Panc1 (cell line): ENCODE measurements around the gene CIDEA. TPM values are rescaled to one million over a fixed set of nuclear protein-coding genes. Genes with fewer than 3 reads are reported as not detected.
A peak's percentile ranks its signal among the peaks of the same experiment; 100 is the strongest.
"Not testable (repeated sequence)": the region's sequence is repeated elsewhere in the genome, so short reads cannot be mapped to it uniquely, and the experiment has no call there.

Experiments used
- ATAC-seq: fragments of 200-7000 bp; cut with Tn5 transposase; 2 replicates; pipeline ENCODE4 v1.9.1; 2020; ENCODE audit warnings: mild to moderate bottlenecking, moderate library complexity
- BruUV-seq: library from RNA; stranded (reverse); fragments of 400-500 nt; replicated peaks from 2 replicates; lab custom pipeline; 2021; lab: Mats Ljungman, UMichigan
- CTCF ChIA-PET: fragments of 300-600 bp; sonication (Branson Sonifier 250); formaldehyde crosslinking; loops from one replicate; lab custom pipeline; 2022; ENCODE audit warnings: antibody characterized with exemption; lab: Charles Lee
- POLR2A ChIA-PET: fragments of 300-600 bp; sonication (Branson Sonifier 250); formaldehyde crosslinking; loops from one replicate; lab custom pipeline; 2022; ENCODE audit warnings: antibody characterized with exemption; lab: Charles Lee
- DNase-seq: peaks from one replicate; pipeline ENCODE4 v3.0.0-alpha.2; 2010; ENCODE audit warnings: low read depth, low spot score
- H3K27ac ChIP-seq: 2 replicates; pipeline ENCODE4 v1.5.1; 2011; ENCODE audit warnings: mild to moderate bottlenecking, low read length, inconsistent platforms
- H3K27me3 ChIP-seq: fragments of 200-500 bp; sonication (Bioruptor generic); 2 replicates; pipeline ENCODE4 v1.6.0; 2014; ENCODE audit warnings: low read length, inconsistent platforms; ENCODE audit not compliant: control insufficient read depth, insufficient read depth
- H3K36me3 ChIP-seq: fragments of 200-500 bp; sonication (Bioruptor generic); 2 replicates; pipeline ENCODE4 v1.5.1; 2014; ENCODE audit warnings: inconsistent platforms, mild to moderate bottlenecking, low read length, moderate library complexity; ENCODE audit not compliant: control insufficient read depth, insufficient read depth
- H3K4me1 ChIP-seq: 2 replicates; pipeline ENCODE4 v1.5.1; 2011; ENCODE audit warnings: inconsistent platforms, mild to moderate bottlenecking, low read length, moderate library complexity; ENCODE audit not compliant: control insufficient read depth, insufficient read depth
- H3K4me3 ChIP-seq, 2 experiments: 2 replicates each; pipeline ENCODE4 v1.5.1; 2011 to 2012; ENCODE audit warnings: low read depth in 2 of 2, low read length in 2 of 2, mild to moderate bottlenecking in 2 of 2, inconsistent platforms in 1 of 2, moderate library complexity in 1 of 2
- H3K9me3 ChIP-seq: fragments of 200-500 bp; sonication (Bioruptor generic); 2 replicates; pipeline ENCODE4 v1.5.1; 2014; ENCODE audit warnings: low read depth, mild to moderate bottlenecking, inconsistent platforms, low read length, moderate library complexity; ENCODE audit not compliant: control insufficient read depth, insufficient read depth
- in situ Hi-C: cut with HindIII; loops from 2 replicates; pipeline ENCODE4 v1.10.0; 2016; ENCODE audit warnings: low sequenced_read_pairs, low pct_unique_long_range_greater_than_20kb
- intact Hi-C: fragments of 100-400 bp; cut with micrococcal nuclease; formaldehyde crosslinking; loops from one replicate; pipeline ENCODE4 v1.10.0; 2022; ENCODE audit not compliant: unreplicated experiment
- total RNA-seq: library from RNA; stranded (reverse); gene quantifications from one replicate; pipeline ENCODE4 v1.2.1, GENCODE V29; 2021; ENCODE audit not compliant: unreplicated experiment

Gene CIDEA
- total RNA-seq, 1 experiment from 2014 or later = not detected

GRCh38 chr18:12216471-12216870, 37.7 kb upstream of the CIDEA start:
- DNase-seq, intact Hi-C loops, H3K4me3 ChIP-seq, H3K9me3 ChIP-seq, BruUV-seq, H3K27me3 ChIP-seq, H3K36me3 ChIP-seq, H3K4me1 ChIP-seq, ATAC-seq, CTCF ChIA-PET, POLR2A ChIA-PET, in situ Hi-C loops, H3K27ac ChIP-seq: not testable (repeated sequence)

- H3K9me3 ChIP-seq, intact Hi-C loops, DNase-seq, in situ Hi-C loops, H3K4me3 ChIP-seq, H3K36me3 ChIP-seq, H3K4me1 ChIP-seq, BruUV-seq, CTCF ChIA-PET, H3K27ac ChIP-seq, H3K27me3 ChIP-seq, POLR2A ChIA-PET: not testable (repeated sequence)
- 0 out of 2 replicates have a peak, but pooled peaks have one; percentile 58 for ATAC-seq
These were observed 35.6 kb upstream of the CIDEA start for GRCh38 chr18:12218603-12219002.

GRCh38 chr18:12222041-12222440, 32.1 kb upstream of the CIDEA start:
- H3K27me3 ChIP-seq, in situ Hi-C loops, DNase-seq, ATAC-seq, H3K9me3 ChIP-seq, CTCF ChIA-PET, H3K36me3 ChIP-seq, POLR2A ChIA-PET, intact Hi-C loops, H3K27ac ChIP-seq, H3K4me1 ChIP-seq, H3K4me3 ChIP-seq, BruUV-seq: not testable (repeated sequence)

- DNase-seq, H3K27me3 ChIP-seq, POLR2A ChIA-PET, H3K36me3 ChIP-seq, intact Hi-C loops, H3K9me3 ChIP-seq, in situ Hi-C loops, H3K4me3 ChIP-seq, H3K27ac ChIP-seq, ATAC-seq, CTCF ChIA-PET, BruUV-seq, H3K4me1 ChIP-seq: not testable (repeated sequence)
These were observed 30.8 kb upstream of the CIDEA start for GRCh38 chr18:12223326-12223725.

- in situ Hi-C loops, H3K4me3 ChIP-seq, H3K27ac ChIP-seq, BruUV-seq, POLR2A ChIA-PET, H3K27me3 ChIP-seq, intact Hi-C loops, ATAC-seq, H3K4me1 ChIP-seq, CTCF ChIA-PET, H3K36me3 ChIP-seq, H3K9me3 ChIP-seq, DNase-seq: not testable (repeated sequence)
These were observed 27.4 kb upstream of the CIDEA start for GRCh38 chr18:12226807-12227206.

- H3K27ac ChIP-seq, H3K36me3 ChIP-seq, POLR2A ChIA-PET, intact Hi-C loops, ATAC-seq, H3K4me3 ChIP-seq, H3K4me1 ChIP-seq, in situ Hi-C loops, CTCF ChIA-PET, DNase-seq, BruUV-seq, H3K27me3 ChIP-seq, H3K9me3 ChIP-seq: not testable (repeated sequence)
These were observed 26.6 kb upstream of the CIDEA start for GRCh38 chr18:12227399-12228186.

- intact Hi-C loops, H3K4me1 ChIP-seq, DNase-seq, CTCF ChIA-PET, H3K27ac ChIP-seq, H3K27me3 ChIP-seq, POLR2A ChIA-PET, H3K4me3 ChIP-seq, BruUV-seq, H3K9me3 ChIP-seq, ATAC-seq, in situ Hi-C loops, H3K36me3 ChIP-seq: not testable (repeated sequence)
These were observed 25.9 kb upstream of the CIDEA start for GRCh38 chr18:12228308-12228707.
